ENCODE results near the gene INO80. TPM values are rescaled to one million over a fixed set of nuclear protein-coding genes. Genes with fewer than 3 reads are reported as not detected.

INO80 gene
- total RNA-seq, 4 donors from 2014 or later, result 27.9 to 31.6 (median 28.4) TPM

- TF ChIP-seq CTCF (IDR thresholded peaks at IDR 0.05), result no peak
- ATAC-seq (ENCODE audit: low FRiP score), result no peak
Measured at GRCh38 chr15:41116962-41117252, 827 bp upstream of the INO80 start.

GRCh38 chr15:41115652-41116115, 396 bp downstream of the INO80 start:
- peak; percentile 84 for ATAC-seq (ENCODE audit: low FRiP score)
- TF ChIP-seq CTCF (IDR thresholded peaks at IDR 0.05), result no peak
- peak; percentile 28 for DNase-seq (ENCODE audit: low spot score)

More at GRCh38 chr15:41116962-41117252, 827 bp upstream of the INO80 start:
- DNase-seq (ENCODE audit: low spot score), result no peak

- ATAC-seq (ENCODE audit: low FRiP score), result no peak
- no peak for DNase-seq (ENCODE audit: low spot score)
- TF ChIP-seq CTCF (IDR thresholded peaks at IDR 0.05), result no peak
Measured at GRCh38 chr15:41115161-41115651, 874 bp downstream of the INO80 start.

GRCh38 chr15:41106947-41107346, 9.1 kb downstream of the INO80 start:
- TF ChIP-seq CTCF (IDR thresholded peaks at IDR 0.05), result no peak
- DNase-seq (ENCODE audit: low spot score) (no peak), ATAC-seq (ENCODE audit: low FRiP score) (no peak)

- no peak for DNase-seq (ENCODE audit: low spot score)
- no peak for ATAC-seq (ENCODE audit: low FRiP score)
- no peak for TF ChIP-seq CTCF (IDR thresholded peaks at IDR 0.05)
Measured at GRCh38 chr15:41105348-41106334, 10.4 kb downstream of the INO80 start.

GRCh38 chr15:41104234-41104633, 11.8 kb downstream of the INO80 start:
- TF ChIP-seq CTCF (IDR thresholded peaks at IDR 0.05), result no peak
- ATAC-seq (ENCODE audit: low FRiP score) (peak; percentile 37), DNase-seq (ENCODE audit: low spot score) (no peak)

GRCh38 chr15:41102854-41103253, 13.2 kb downstream of the INO80 start:
- no peak for ATAC-seq (ENCODE audit: low FRiP score)
- DNase-seq (ENCODE audit: low spot score), result no peak
- no peak for TF ChIP-seq CTCF (IDR thresholded peaks at IDR 0.05)
